ENCODE results near the gene DIABLO. TPM values are rescaled to one million over a fixed set of nuclear protein-coding genes. Genes with fewer than 3 reads are reported as not detected.

The DIABLO gene
- total RNA-seq, 1 experiment from 2014 or later: 97.6 TPM

- Histone ChIP-seq H3K4me3 (ENCODE audit: low read length) (no peak overlapping the region), H3K36me3 (ENCODE audit: low read depth, low read length) (peaks cover 31% of the 10 kb centered on the region), H2AFZ (ENCODE audit: low read length) (no peak overlapping the region), H3K9me2 (replicated peaks; ENCODE audit: low read length) (no peaks in the 10 kb centered on the region), H3F3A (ENCODE audit: low read length, unreplicated experiment) (no peaks in the 10 kb centered on the region), H3K79me2 (ENCODE audit: low read length) (no peaks in the 10 kb centered on the region), H3K4me1 (ENCODE audit: insufficient read depth, low read length) (no peaks in the 10 kb centered on the region), H3K27me3 (ENCODE audit: low read length) (no peaks in the 10 kb centered on the region), H3K9me3 (ENCODE audit: low read length) (no peaks in the 10 kb centered on the region), H4K20me1 (ENCODE audit: low read length) (peaks cover 12% of the 10 kb centered on the region; the same call in 1 of the 2 replicates), H3K27ac (ENCODE audit: low read length) (no peak overlapping the region), H3K9ac (ENCODE audit: low read length) (no peak overlapping the region), H3K4me2 (ENCODE audit: low read length) (no peak overlapping the region)
- intact Hi-C loops (cut with micrococcal nuclease): no loop called here
- ATAC-seq (no peak), DNase-seq (no peak)
- no peak for TF ChIP-seq CTCF (conservative IDR thresholded peaks at IDR 0.05; ENCODE audit: low read depth, low read length)
- no peak for TF ChIP-seq EZH2 (IDR thresholded peaks at IDR 0.05; ENCODE audit: low read length, unreplicated experiment)
- TF ChIP-seq EZH2phosphoT487 (IDR thresholded peaks at IDR 0.05; ENCODE audit: borderline replicate concordance, low read length): no peak
- POLR2A ChIA-PET (ENCODE audit: unreplicated experiment): no interaction called here
- CTCF ChIA-PET: no interaction called here
- no TSS peak for BruUV-seq (replicated peaks)
Measured at GRCh38 chr12:122206111-122206881, 19.6 kb downstream of the DIABLO start.

- Histone ChIP-seq H4K20me1 (ENCODE audit: low read length) (peaks cover 12% of the 10 kb centered on the region; the same call in 1 of the 2 replicates), H3K4me1 (ENCODE audit: insufficient read depth, low read length) (no peaks in the 10 kb centered on the region), H3K4me3 (ENCODE audit: low read length) (no peak overlapping the region), H3K9me3 (ENCODE audit: low read length) (no peaks in the 10 kb centered on the region), H3K9ac (ENCODE audit: low read length) (no peak overlapping the region), H3K9me2 (replicated peaks; ENCODE audit: low read length) (no peaks in the 10 kb centered on the region), H3F3A (ENCODE audit: low read length, unreplicated experiment) (no peaks in the 10 kb centered on the region), H3K27ac (ENCODE audit: low read length) (no peak overlapping the region), H2AFZ (ENCODE audit: low read length) (no peak overlapping the region), H3K36me3 (ENCODE audit: low read depth, low read length) (peaks cover 28% of the 10 kb centered on the region), H3K4me2 (ENCODE audit: low read length) (no peak overlapping the region), H3K79me2 (ENCODE audit: low read length) (no peaks in the 10 kb centered on the region), H3K27me3 (ENCODE audit: low read length) (no peaks in the 10 kb centered on the region)
- intact Hi-C loops (cut with micrococcal nuclease): no loop called here
- ChIA-PET CTCF (interaction anchor here (0.6 kb wide), 1 partner anchor 12 kb away, joined by 4 read pairs; no protein-coding TSS in a partner anchor), POLR2A (ENCODE audit: unreplicated experiment) (interaction anchor here (0.6 kb wide), 1 partner anchor 255 kb away, joined by 5 read pairs; no protein-coding TSS in a partner anchor)
- TF ChIP-seq EZH2phosphoT487 (IDR thresholded peaks at IDR 0.05; ENCODE audit: borderline replicate concordance, low read length) (no peak), CTCF (conservative IDR thresholded peaks at IDR 0.05; ENCODE audit: low read depth, low read length) (no peak), EZH2 (IDR thresholded peaks at IDR 0.05; ENCODE audit: low read length, unreplicated experiment) (no peak)
- DNase-seq (no peak), ATAC-seq (no peak)
- TSS peak; percentile 23 for BruUV-seq (replicated peaks)
Measured at GRCh38 chr12:122205053-122205925, 20.6 kb downstream of the DIABLO start.

All from PC-3 (cell line).